Hypothalamus (tissue), 51 donors: ENCODE results near the gene PTPN13.
"Not testable (repeated sequence)": the region's sequence is repeated elsewhere in the genome, so short reads cannot be mapped to it uniquely, and the experiment has no call there.

Experiments used
- DNase-seq, 51 donors: peaks; one replicate each; lab custom pipeline; 2025; lab: John Stamatoyannopoulos, UW

The PTPN13 gene

GRCh38 chr4:86688026-86688425 is 93.9 kb downstream of the PTPN13 start:
- no peak for DNase-seq

- DNase-seq: no peak
Observed at GRCh38 chr4:86704601-86705000, 110.5 kb downstream of the PTPN13 start.

- peak in 1 of 51 donors; percentile 1 for DNase-seq
Observed at GRCh38 chr4:86706923-86707597, 112.9 kb downstream of the PTPN13 start.

GRCh38 chr4:86717651-86718050 is 123.5 kb downstream of the PTPN13 start:
- DNase-seq: no peak

- no peak for DNase-seq
Observed at GRCh38 chr4:86718152-86718551, 124.0 kb downstream of the PTPN13 start.

- DNase-seq: not testable (repeated sequence)
Observed at GRCh38 chr4:86719149-86719548, 125.0 kb downstream of the PTPN13 start.

GRCh38 chr4:86720508-86721068 is 126.5 kb downstream of the PTPN13 start:
- DNase-seq: peak in 2 of 51 donors; percentile 20 to 29

- no peak for DNase-seq
Observed at GRCh38 chr4:86721412-86721811, 127.3 kb downstream of the PTPN13 start.

- DNase-seq: peak in 1 of 51 donors; percentile 21
Observed at GRCh38 chr4:86730310-86730709, 136.2 kb downstream of the PTPN13 start.

GRCh38 chr4:86737244-86737643 is 143.1 kb downstream of the PTPN13 start:
- DNase-seq: no peak

- no peak for DNase-seq
Observed at GRCh38 chr4:86741846-86742245, 147.7 kb downstream of the PTPN13 start.

GRCh38 chr4:86744570-86744969 is 150.5 kb downstream of the PTPN13 start:
- DNase-seq: no peak

- DNase-seq: no peak
Observed at GRCh38 chr4:86749121-86749520, 155.0 kb downstream of the PTPN13 start.

GRCh38 chr4:86755388-86755787 is 161.3 kb downstream of the PTPN13 start:
- DNase-seq: no peak

GRCh38 chr4:86757468-86757867 is 163.4 kb downstream of the PTPN13 start:
- DNase-seq: no peak

GRCh38 chr4:86759298-86759697 is 165.2 kb downstream of the PTPN13 start:
- DNase-seq: no peak

GRCh38 chr4:86762649-86763048 is 168.5 kb downstream of the PTPN13 start:
- DNase-seq: no peak

GRCh38 chr4:86769794-86770193 is 175.7 kb downstream of the PTPN13 start:
- DNase-seq: no peak

- DNase-seq: no peak
Observed at GRCh38 chr4:86771141-86771540, 177.0 kb downstream of the PTPN13 start.

- no peak for DNase-seq
Observed at GRCh38 chr4:86775061-86775460, 180.9 kb downstream of the PTPN13 start.

GRCh38 chr4:86778175-86778574 is 184.1 kb downstream of the PTPN13 start:
- peak in 1 of 51 donors; percentile 2 for DNase-seq

GRCh38 chr4:86788826-86789225 is 194.7 kb downstream of the PTPN13 start:
- DNase-seq: no peak

GRCh38 chr4:86791126-86791525 is 197.0 kb downstream of the PTPN13 start:
- no peak for DNase-seq
